H9 (cell line): ENCODE data around the gene ABCC3. TPM values are rescaled to one million over a fixed set of nuclear protein-coding genes. Genes with fewer than 3 reads are reported as not detected.

Experiments used
- DNase-seq: peaks from one replicate; pipeline ENCODE4 v3.0.0-alpha.2; 2017
- H2AFZ ChIP-seq: one replicate; pipeline ENCODE4 v1.6.1; 2013; ENCODE audit warnings: mild to moderate bottlenecking, low read length, control low read depth, moderate library complexity
- H2AK5ac ChIP-seq: 2 replicates; pipeline ENCODE4 v1.6.1; 2013; ENCODE audit warnings: low read length, control low read depth, mixed read lengths; ENCODE audit not compliant: insufficient read length
- H2BK120ac ChIP-seq: one replicate; pipeline ENCODE4 v1.6.1; 2013; ENCODE audit warnings: low read depth, mild to moderate bottlenecking, low read length, control low read depth, inconsistent platforms; ENCODE audit not compliant: poor library complexity, severe bottlenecking
- H2BK12ac ChIP-seq: 2 replicates; pipeline ENCODE4 v1.6.1; 2013; ENCODE audit warnings: low read length, control low read depth, mixed read lengths, low read depth; ENCODE audit not compliant: insufficient read length
- H2BK15ac ChIP-seq: 2 replicates; pipeline ENCODE4 v1.6.1; 2013; ENCODE audit warnings: low read depth, low read length, control low read depth
- H2BK20ac ChIP-seq: one replicate; pipeline ENCODE4 v1.6.1; 2013; ENCODE audit warnings: low read depth, mild to moderate bottlenecking, low read length, control low read depth, inconsistent platforms; ENCODE audit not compliant: poor library complexity, severe bottlenecking
- H2BK5ac ChIP-seq: 2 replicates; pipeline ENCODE4 v1.6.1; 2013; ENCODE audit warnings: low read length, control low read depth, mixed read lengths; ENCODE audit not compliant: insufficient read length
- H3K14ac ChIP-seq: 2 replicates; pipeline ENCODE4 v1.6.1; 2013; ENCODE audit warnings: low read length, control low read depth; ENCODE audit not compliant: insufficient read depth
- H3K18ac ChIP-seq: 2 replicates; pipeline ENCODE4 v1.6.1; 2013; ENCODE audit warnings: low read depth, mild to moderate bottlenecking, mixed read lengths, low read length, control low read depth; ENCODE audit not compliant: insufficient read length
- H3K23ac ChIP-seq: 2 replicates; pipeline ENCODE4 v1.6.1; 2013; ENCODE audit warnings: low read length, control low read depth, mixed read lengths, low read depth; ENCODE audit not compliant: insufficient read length
- H3K23me2 ChIP-seq: 2 replicates; pipeline ENCODE4 v1.6.1; 2013; ENCODE audit warnings: low read depth, mild to moderate bottlenecking, mixed read lengths, low read length, control low read depth; ENCODE audit not compliant: insufficient read length, poor library complexity, severe bottlenecking
- H3K27ac ChIP-seq: 2 replicates; pipeline ENCODE4 v1.5.1; 2013; ENCODE audit warnings: low read length, control low read depth, mixed read lengths, low read depth; ENCODE audit not compliant: insufficient read length
- H3K27me3 ChIP-seq: 2 replicates; pipeline ENCODE4 v1.6.1; 2013; ENCODE audit warnings: low read length, control low read depth, inconsistent platforms; ENCODE audit not compliant: insufficient read depth
- H3K4ac ChIP-seq: 2 replicates; pipeline ENCODE4 v1.6.1; 2013; ENCODE audit warnings: low read depth, mild to moderate bottlenecking, control low read depth, inconsistent platforms, low read length, moderate library complexity
- H3K4me1 ChIP-seq: 2 replicates; pipeline ENCODE4 v1.6.1; 2013; ENCODE audit warnings: low read length, control low read depth, inconsistent platforms; ENCODE audit not compliant: insufficient read depth
- H3K4me2 ChIP-seq: 2 replicates; pipeline ENCODE4 v1.6.1; 2013; ENCODE audit warnings: low read length, control low read depth, mixed read lengths; ENCODE audit not compliant: insufficient read length, insufficient read depth
- H3K56ac ChIP-seq: 2 replicates; pipeline ENCODE4 v1.6.1; 2013; ENCODE audit warnings: low read depth, mild to moderate bottlenecking, mixed read lengths, low read length, control low read depth; ENCODE audit not compliant: insufficient read length
- H3K79me1 ChIP-seq: 2 replicates; pipeline ENCODE4 v1.6.1; 2013; ENCODE audit warnings: low read depth, mild to moderate bottlenecking, moderate library complexity, low read length, control low read depth, inconsistent platforms; ENCODE audit not compliant: insufficient read depth, poor library complexity, severe bottlenecking
- H3K79me2 ChIP-seq: 2 replicates; pipeline ENCODE4 v1.6.1; 2013; ENCODE audit warnings: low read length, control low read depth, inconsistent platforms; ENCODE audit not compliant: insufficient read depth
- H3K9ac ChIP-seq: 2 replicates; pipeline ENCODE4 v1.6.1; 2013; ENCODE audit warnings: low read length, control low read depth, mixed read lengths; ENCODE audit not compliant: insufficient read length; ENCODE audit errors: extremely low read depth
- H3K9me3 ChIP-seq: one replicate; pipeline ENCODE4 v1.6.1; 2013; ENCODE audit warnings: low read depth, low read length, inconsistent platforms; ENCODE audit not compliant: control insufficient read depth
- H3T11ph ChIP-seq: one replicate; pipeline ENCODE4 v1.6.1; 2013; ENCODE audit warnings: mild to moderate bottlenecking, low read length, control low read depth, inconsistent platforms
- H4K20me1 ChIP-seq: one replicate; pipeline ENCODE4 v1.6.1; 2013; ENCODE audit not compliant: control insufficient read depth, insufficient read length, insufficient read depth
- H4K5ac ChIP-seq: 2 replicates; pipeline ENCODE4 v1.6.1; 2013; ENCODE audit warnings: low read depth, mild to moderate bottlenecking, mixed read lengths, low read length, control low read depth; ENCODE audit not compliant: insufficient read length
- H4K8ac ChIP-seq: replicated peaks from 2 replicates; pipeline ENCODE4 v1.6.1; 2013; ENCODE audit warnings: low read length, control low read depth, mixed read lengths, low read depth; ENCODE audit not compliant: insufficient read length
- H4K91ac ChIP-seq: 2 replicates; pipeline ENCODE4 v1.6.1; 2013; ENCODE audit warnings: low read depth, mild to moderate bottlenecking, moderate library complexity, mixed read lengths, low read length, control low read depth; ENCODE audit not compliant: insufficient read length
- H3K27ac Mint-ChIP-seq, 3 experiments: 2 replicates in 2 of 3; 3 replicates in 1 of 3; pipeline ENCODE4 v1.8.0; 2020 to 2021; ENCODE audit warnings: mixed read lengths in 3 of 3, mild to moderate bottlenecking in 1 of 3, moderate library complexity in 1 of 3
- H3K27me3 Mint-ChIP-seq: 2 replicates; pipeline ENCODE4 v1.8.0; 2021; ENCODE audit warnings: low read depth, mild to moderate bottlenecking, moderate library complexity, mixed read lengths
- H3K36me3 Mint-ChIP-seq, 3 experiments: 2 replicates in 2 of 3; 3 replicates in 1 of 3; pipeline ENCODE4 v1.8.0; 2020 to 2021; ENCODE audit warnings: low read depth in 3 of 3, mixed read lengths in 3 of 3; ENCODE audit not compliant: insufficient read depth in 1 of 3
- H3K4me1 Mint-ChIP-seq, 2 experiments: 2 replicates each; pipeline ENCODE4 v1.8.0; 2020; ENCODE audit warnings: mixed read lengths in 2 of 2
- H3K4me3 Mint-ChIP-seq, 2 experiments: 2 replicates in 1 of 2; 3 replicates in 1 of 2; pipeline ENCODE4 v1.8.0; 2020 to 2021; ENCODE audit warnings: mild to moderate bottlenecking in 2 of 2, mixed read lengths in 2 of 2, moderate library complexity in 1 of 2
- H3K9me3 Mint-ChIP-seq, 2 experiments: 2 replicates in 1 of 2; 3 replicates in 1 of 2; pipeline ENCODE4 v1.8.0; 2020; ENCODE audit warnings: mild to moderate bottlenecking in 2 of 2, mixed read lengths in 2 of 2, moderate library complexity in 1 of 2
- CTCF ChIP-seq: fragments of 200-600 bp; sonication (generic); conservative IDR thresholded peaks from 3 replicates; pipeline ENCODE4 v1.8.0; 2021; ENCODE audit warnings: antibody characterized with exemption, mild to moderate bottlenecking
- WGBS: extraction: QIAGEN DNeasy Blood & Tissue Kit; methylation state at CpG from one replicate; pipeline ENCODE4 v1.1.7; 2013; ENCODE audit warnings: missing lambda C conversion rate, low lambda C conversion rate, mixed read lengths; ENCODE audit not compliant: insufficient read length; ENCODE audit errors: extremely low coverage; 5-methylcytosine and 5-hydroxymethylcytosine counted together
- total RNA-seq: library from RNA; stranded (reverse); gene quantifications from 2 replicates; pipeline ENCODE4 v1.2.1, GENCODE V29; 2021

ABCC3 gene
- total RNA-seq, 1 experiment from 2014 or later, result 0.31 TPM

GRCh38 chr17:50618941-50619340 lies 15.7 kb upstream of the ABCC3 start:
- Histone ChIP-seq H3K9ac (no peak overlapping the region), H2AFZ (no peak overlapping the region), H3K79me2 (no peaks in the 10 kb centered on the region), H2BK20ac (no peak overlapping the region), H3K9me3 (no peaks in the 10 kb centered on the region), H3K27me3 (no peaks in the 10 kb centered on the region), H4K8ac (no peak overlapping the region), H3T11ph (no peak overlapping the region), H3K4ac (no peak overlapping the region), H3K4me1 (no peaks in the 10 kb centered on the region), H4K5ac (no peak overlapping the region), H3K23me2 (no peaks in the 10 kb centered on the region), H2BK5ac (no peak overlapping the region), H2AK5ac (no peak overlapping the region), H3K18ac (no peak overlapping the region), H2BK12ac (no peak overlapping the region), H3K14ac (no peak overlapping the region), H4K20me1 (no peaks in the 10 kb centered on the region), H3K79me1 (no peaks in the 10 kb centered on the region), H3K56ac (no peak overlapping the region), H3K27ac (no peak overlapping the region), H4K91ac (no peak overlapping the region), H3K4me2 (no peak overlapping the region), H2BK120ac (no peak overlapping the region), H3K23ac (no peak overlapping the region), H2BK15ac (no peak overlapping the region)
- H3K4me1 Mint-ChIP-seq, result peaks cover 19 to 45% of the 10 kb centered on the region in 2 experiments
- peaks cover 7% of the 10 kb centered on the region for H3K27me3 Mint-ChIP-seq
- no CpG with 5 or more reads among the region's 11 CpGs for WGBS
- no peak for TF ChIP-seq CTCF
- no peaks in the 10 kb centered on the region for H3K9me3 Mint-ChIP-seq
- no peaks in the 10 kb centered on the region; a peak in 1 of 7 replicates for H3K36me3 Mint-ChIP-seq
- no peak overlapping the region for H3K4me3 Mint-ChIP-seq
- no peak overlapping the region for H3K27ac Mint-ChIP-seq
- no peak for DNase-seq
